Transverse colon (tissue), 4 donors: Measurements from ENCODE around the gene HSD17B11. TPM values are rescaled to one million over a fixed set of nuclear protein-coding genes. Genes with fewer than 3 reads are reported as not detected.

Experiments used
- DNase-seq: peaks from one replicate; pipeline ENCODE4 v3.0.0-alpha.2; 2019
- H3K27ac ChIP-seq, 4 donors: fragments of 200-600 bp; sonication (generic); 2 replicates each; pipeline ENCODE4 v1.5.1; 2016 to 2018; ENCODE audit warnings: inconsistent platforms in 4 of 4
- H3K27me3 ChIP-seq: fragments of 200-600 bp; sonication (generic); 2 replicates; pipeline ENCODE4 v1.5.1; 2017; ENCODE audit warnings: inconsistent platforms
- H3K36me3 ChIP-seq, 4 donors: fragments of 200-600 bp; sonication (generic); 2 replicates each; pipeline ENCODE4 v1.5.1; 2017 to 2019; ENCODE audit warnings: inconsistent platforms in 4 of 4
- H3K4me1 ChIP-seq, 4 donors: fragments of 200-600 bp; sonication (generic); 2 replicates each; pipeline ENCODE4 v1.5.1; 2017 to 2020; ENCODE audit warnings: inconsistent platforms in 4 of 4
- H3K4me3 ChIP-seq, 4 donors: fragments of 200-600 bp; sonication (generic); 1 replicate in 1 of 4; 2 replicates in 3 of 4; pipeline versions ENCODE4 v1.5.1 to v1.6.1; 2017 to 2019; ENCODE audit warnings: inconsistent platforms in 4 of 4
- H3K9me3 ChIP-seq, 2 donors: fragments of 200-600 bp; sonication (generic); 2 replicates each; pipeline ENCODE4 v1.5.1; 2017 to 2019; ENCODE audit warnings: inconsistent platforms in 2 of 2
- CTCF ChIP-seq, 5 experiments: fragments of 200-600 bp in 3 of 5; fragments of 450-650 bp in 2 of 5; sonication (generic) in 3 of 5; IDR thresholded peaks; 1 replicate in 2 of 5; 2 replicates in 3 of 5; pipeline ENCODE4 v1.5.1; 2016 to 2017; ENCODE audit warnings: antibody characterized with exemption in 5 of 5, inconsistent platforms in 3 of 5, mild to moderate bottlenecking in 2 of 5, moderate library complexity in 1 of 5
- EP300 ChIP-seq: sonication (generic); formaldehyde crosslinking; IDR thresholded peaks from one replicate; pipeline ENCODE4 v1.6.1; 2017; ENCODE audit warnings: antibody characterized with exemption, low read depth
- POLR2A ChIP-seq: fragments of 450-650 bp; IDR thresholded peaks from one replicate; pipeline ENCODE4 v1.6.1; 2016; ENCODE audit warnings: antibody characterized with exemption, mild to moderate bottlenecking, moderate library complexity
- POLR2AphosphoS5 ChIP-seq, 3 donors: sonication (generic); formaldehyde crosslinking; IDR thresholded peaks; one replicate each; pipeline ENCODE4 v1.6.1; 2016; ENCODE audit warnings: antibody characterized with exemption in 3 of 3
- WGBS, 2 donors: methylation state at CpG; one replicate each; pipeline ENCODE4 v1.1.5; 2018; ENCODE audit warnings: low coverage in 1 of 2; 5-methylcytosine and 5-hydroxymethylcytosine counted together
- in situ Hi-C, 4 donors: fragments of 200-750 bp; cut with MboI; loops; one replicate each; pipeline versions ENCODE4 v1.15.0 to v1.15.1; 2017; ENCODE audit warnings: low sequenced_read_pairs in 3 of 4, low pct_ligation_motif_present in 1 of 4, low pct_unique_long_range_greater_than_20kb in 1 of 4
- intact Hi-C: fragments of 100-400 bp; cut with DNase I; formaldehyde crosslinking; loops from one replicate; pipeline ENCODE4 v1.15.1; 2023; ENCODE audit warnings: low total_unique reads
- total RNA-seq, 4 donors: library from RNA; depleted of rRNA; stranded (reverse); fragments of >200 nt; gene quantifications; one replicate each; pipeline ENCODE4 v1.1.0, GENCODE V29; 2016

The HSD17B11 gene
- total RNA-seq, 4 donors from 2014 or later: 189 to 348 (median 271) TPM

GRCh38 chr4:87310691-87311335, 80.2 kb downstream of the HSD17B11 start:
- Histone ChIP-seq H3K27me3 (no peaks in the 10 kb centered on the region), H3K36me3 (no peaks in the 10 kb centered on the region), H3K4me1 (peaks cover 0 to 9% (median 0%) of the 10 kb centered on the region in 4 donors), H3K4me3 (no peak overlapping the region), H3K27ac (no peak overlapping the region), H3K9me3 (no peaks in the 10 kb centered on the region)
- TF ChIP-seq POLR2A: no peak
- TF ChIP-seq POLR2AphosphoS5 (IDR thresholded peaks at IDR 0.05): no peak
- no peak for TF ChIP-seq EP300
- TF ChIP-seq CTCF (IDR thresholded peaks at IDR 0.05): no peak
- no peak for DNase-seq
- in situ Hi-C loops (no loop called here), intact Hi-C loops (loop anchor here (5.0 kb wide), 1 partner anchor 941 kb away; no protein-coding TSS in a partner anchor)
- WGBS, 2 donors: 59 to 72% methylated on average over 3 to 4 of the region's 4 CpGs

- no peaks in the 10 kb centered on the region for H3K27me3 ChIP-seq
- in situ Hi-C loops: no loop called here
- intact Hi-C loops: loop anchor here (5.0 kb wide), 1 partner anchor 943 kb away; no protein-coding TSS in a partner anchor
- TF ChIP-seq EP300 (no peak), POLR2AphosphoS5 (IDR thresholded peaks at IDR 0.05) (no peak), CTCF (IDR thresholded peaks at IDR 0.05) (no peak), POLR2A (no peak)
- H3K4me1 ChIP-seq: peaks cover 0 to 14% (median 0%) of the 10 kb centered on the region in 4 donors
- no peaks in the 10 kb centered on the region for H3K9me3 ChIP-seq
- no peak overlapping the region for H3K4me3 ChIP-seq
- H3K27ac ChIP-seq: no peak overlapping the region
- no peaks in the 10 kb centered on the region for H3K36me3 ChIP-seq
- WGBS, 2 donors: 65 to 97% methylated on average over 2 of the region's 2 CpGs
- no peak for DNase-seq
Observed at GRCh38 chr4:87309625-87310024, 81.4 kb downstream of the HSD17B11 start.

GRCh38 chr4:87306056-87306455, 84.9 kb downstream of the HSD17B11 start:
- no peak for TF ChIP-seq POLR2AphosphoS5 (IDR thresholded peaks at IDR 0.05)
- no peak for TF ChIP-seq CTCF (IDR thresholded peaks at IDR 0.05)
- no peak for TF ChIP-seq POLR2A
- TF ChIP-seq EP300: no peak
- 83 to 100% methylated on average over 1 of the region's 1 CpG for WGBS, 2 donors
- H3K4me1 ChIP-seq: peaks cover 0 to 18% (median 0%) of the 10 kb centered on the region in 4 donors
- H3K4me3 ChIP-seq: no peak overlapping the region
- DNase-seq: no peak
- no peak overlapping the region for H3K27ac ChIP-seq
- no peaks in the 10 kb centered on the region for H3K36me3 ChIP-seq
- intact Hi-C loops: no loop called here
- H3K27me3 ChIP-seq: no peaks in the 10 kb centered on the region
- no peaks in the 10 kb centered on the region for H3K9me3 ChIP-seq
- in situ Hi-C loops: no loop called here

GRCh38 chr4:87305562-87305961, 85.4 kb downstream of the HSD17B11 start:
- no peak for DNase-seq
- Histone ChIP-seq H3K27ac (no peak overlapping the region), H3K27me3 (no peaks in the 10 kb centered on the region), H3K4me1 (peaks cover 0 to 18% (median 0%) of the 10 kb centered on the region in 4 donors), H3K36me3 (no peaks in the 10 kb centered on the region), H3K9me3 (no peaks in the 10 kb centered on the region), H3K4me3 (no peak overlapping the region)
- in situ Hi-C loops: no loop called here
- no peak for TF ChIP-seq POLR2AphosphoS5 (IDR thresholded peaks at IDR 0.05)
- intact Hi-C loops: no loop called here
- 78 to 83% methylated on average over 5 to 7 of the region's 7 CpGs for WGBS, 2 donors
